HG02571 (cell line): ENCODE measurements around the gene SLX4.

Experiments
- ATAC-seq: cut with Tn5 transposase; IDR thresholded peaks from one replicate; pipeline ENCODE4 v1.9.1; 2021; ENCODE audit warnings: mild to moderate bottlenecking, moderate library complexity; ENCODE audit not compliant: unreplicated experiment

SLX4 gene

DNA sequence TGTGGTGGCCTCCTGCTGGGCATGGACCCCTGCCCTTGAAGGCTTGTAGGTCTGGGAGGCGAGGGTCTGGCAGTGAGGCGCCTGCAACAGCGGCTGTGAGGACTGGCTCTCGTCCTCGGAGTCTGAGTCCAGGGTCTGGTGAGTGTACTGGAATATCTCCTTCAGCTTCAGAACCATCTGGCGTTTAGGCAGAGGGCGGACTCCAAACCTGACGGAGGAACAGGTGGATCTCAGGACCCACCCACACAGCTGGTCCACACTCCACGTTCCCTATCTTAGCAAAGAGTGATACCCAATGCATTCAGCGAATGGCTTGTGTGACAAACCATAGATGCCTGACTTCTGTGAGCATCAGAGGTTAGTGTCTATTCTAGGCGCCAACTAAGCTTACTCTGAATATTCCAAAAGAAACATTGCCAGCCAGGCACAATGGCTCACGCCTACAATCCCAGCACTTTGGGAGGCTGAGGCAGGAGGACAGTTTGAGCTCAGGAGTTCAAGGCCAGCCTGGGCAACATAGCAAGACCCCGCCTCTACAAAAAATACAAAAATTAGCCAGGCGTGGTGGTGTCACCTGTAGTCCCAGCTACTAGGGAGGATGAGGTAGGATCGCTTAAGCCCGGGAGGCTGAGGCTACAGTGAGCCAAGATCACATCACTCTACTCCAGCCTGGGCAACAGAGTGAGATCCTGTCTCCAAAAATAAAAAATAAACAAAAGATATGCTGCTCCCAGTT lies 27.9 kb downstream of the SLX4 start:
- ATAC-seq, result no peak

DNA sequence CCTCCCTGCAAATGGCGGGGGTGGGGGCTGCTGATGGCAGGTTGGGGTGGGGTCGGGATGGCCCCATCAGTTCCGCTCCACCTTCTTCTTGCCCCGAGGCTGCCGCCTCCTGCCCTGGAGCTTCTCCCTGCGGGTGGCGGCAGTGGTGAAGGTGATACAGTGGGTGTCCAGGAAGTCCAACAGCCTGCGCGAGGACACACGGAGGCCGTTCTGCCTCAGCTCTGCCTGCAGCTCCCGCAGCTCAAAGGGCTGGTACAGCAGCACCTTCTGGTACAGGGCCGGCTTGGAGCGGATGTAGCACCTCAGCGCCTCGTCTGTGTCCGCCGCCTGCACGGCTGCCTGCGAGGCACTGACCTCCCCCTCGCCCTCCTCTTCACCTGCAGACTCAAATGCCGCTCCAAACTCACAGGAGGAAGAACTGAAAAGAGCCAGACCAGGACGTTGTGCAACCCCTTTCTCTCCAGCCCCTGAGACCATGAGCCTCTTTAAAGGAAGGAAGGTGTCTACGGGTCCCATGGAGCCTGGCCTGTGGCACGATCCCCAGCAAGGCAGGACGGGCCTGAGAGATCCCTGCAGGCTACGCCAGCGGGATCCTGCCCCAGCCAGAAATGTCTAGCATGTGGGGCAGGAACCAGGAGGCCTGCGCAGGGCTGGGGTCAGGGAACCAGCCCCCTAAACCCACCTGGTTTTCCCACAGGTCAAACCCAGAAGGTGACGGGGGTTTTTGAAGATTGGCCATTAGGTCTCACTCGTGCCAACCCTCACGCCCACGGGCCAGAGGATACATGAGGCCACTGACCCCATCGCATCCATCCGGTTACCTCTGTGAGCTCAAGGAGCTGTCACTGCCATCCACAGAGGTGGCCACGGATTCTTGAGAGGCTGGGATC lies 28.9 kb downstream of the SLX4 start:
- no peak for ATAC-seq

DNA sequence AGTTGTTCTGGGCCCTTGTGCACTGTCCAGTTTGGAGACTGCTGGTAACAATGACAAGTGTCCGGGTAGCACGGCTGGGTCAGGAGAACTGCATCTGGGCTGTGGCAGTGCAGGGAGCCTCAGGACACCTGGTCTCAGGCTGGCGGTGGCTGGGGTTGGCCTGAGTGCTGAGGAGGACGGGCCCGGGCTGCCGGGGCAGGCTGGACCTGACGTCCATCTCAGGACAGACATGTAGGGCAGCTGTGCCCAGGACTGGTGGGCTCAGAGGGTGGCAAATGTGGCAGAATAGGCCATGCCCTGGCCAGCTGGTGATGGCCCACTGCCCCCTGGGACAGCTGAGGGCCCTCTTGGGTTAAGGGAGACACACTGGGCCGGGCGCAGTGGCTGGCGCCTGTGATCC lies 30.0 kb downstream of the SLX4 start:
- no peak for ATAC-seq

DNA sequence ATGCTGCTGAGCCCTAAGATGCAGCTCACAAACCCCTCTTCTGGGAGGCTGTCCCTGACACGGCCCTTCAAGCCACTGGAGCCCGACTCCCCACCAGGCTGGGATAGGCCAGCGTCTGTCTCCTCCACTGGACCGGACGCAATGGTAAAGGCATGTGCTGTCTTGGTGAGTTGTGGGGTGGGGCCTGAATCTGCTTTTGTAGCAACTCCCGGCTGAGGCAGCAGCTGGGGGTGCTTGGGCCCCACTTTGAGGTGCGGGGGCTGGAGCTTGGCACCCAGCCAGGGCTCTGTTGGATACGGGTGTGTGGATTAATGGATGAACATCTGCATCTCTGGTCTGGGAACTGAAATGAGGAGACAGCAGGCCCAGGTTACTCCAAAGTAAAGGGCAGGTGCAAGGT lies 30.7 kb downstream of the SLX4 start:
- no peak for ATAC-seq

DNA sequence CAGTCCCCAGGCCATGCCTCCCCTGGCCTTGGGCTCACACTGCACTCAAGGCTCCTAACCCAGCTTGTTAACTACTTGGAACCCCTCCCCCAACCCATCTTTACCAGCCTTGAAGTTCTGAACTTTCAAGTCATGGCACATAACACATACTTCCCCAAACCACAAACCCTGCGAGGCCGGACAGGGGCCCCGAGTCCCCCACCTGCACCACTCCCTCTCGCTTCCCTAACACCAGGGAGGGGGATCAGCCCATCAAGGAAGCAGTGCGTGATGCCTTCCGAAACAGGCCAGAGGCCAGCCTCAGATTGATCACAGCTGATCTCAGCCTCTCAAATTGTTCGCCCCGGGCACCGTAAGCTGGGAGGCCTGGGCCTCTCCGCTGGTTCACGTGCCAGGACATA lies 31.2 kb downstream of the SLX4 start:
- ATAC-seq, result no peak

DNA sequence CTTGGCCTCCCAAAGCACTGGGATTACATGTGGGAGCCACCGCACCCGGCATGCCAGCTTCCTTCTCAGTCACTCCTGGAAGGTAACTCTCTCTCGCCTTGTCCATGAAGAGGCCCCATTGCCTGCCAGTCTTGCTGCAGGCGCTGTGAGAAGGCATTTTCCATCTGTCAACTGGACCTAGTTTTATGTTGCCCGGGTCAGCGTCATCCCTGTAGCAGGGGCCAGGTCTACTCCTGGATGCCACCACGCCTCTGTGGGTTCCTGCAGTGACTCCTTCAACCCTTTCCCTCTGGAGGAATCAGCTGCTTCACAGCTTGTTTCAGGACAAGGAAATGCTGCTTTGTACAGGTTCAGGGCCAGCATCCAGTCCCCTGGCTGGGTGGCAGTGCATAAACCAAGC lies 31.6 kb downstream of the SLX4 start:
- no peak for ATAC-seq

DNA sequence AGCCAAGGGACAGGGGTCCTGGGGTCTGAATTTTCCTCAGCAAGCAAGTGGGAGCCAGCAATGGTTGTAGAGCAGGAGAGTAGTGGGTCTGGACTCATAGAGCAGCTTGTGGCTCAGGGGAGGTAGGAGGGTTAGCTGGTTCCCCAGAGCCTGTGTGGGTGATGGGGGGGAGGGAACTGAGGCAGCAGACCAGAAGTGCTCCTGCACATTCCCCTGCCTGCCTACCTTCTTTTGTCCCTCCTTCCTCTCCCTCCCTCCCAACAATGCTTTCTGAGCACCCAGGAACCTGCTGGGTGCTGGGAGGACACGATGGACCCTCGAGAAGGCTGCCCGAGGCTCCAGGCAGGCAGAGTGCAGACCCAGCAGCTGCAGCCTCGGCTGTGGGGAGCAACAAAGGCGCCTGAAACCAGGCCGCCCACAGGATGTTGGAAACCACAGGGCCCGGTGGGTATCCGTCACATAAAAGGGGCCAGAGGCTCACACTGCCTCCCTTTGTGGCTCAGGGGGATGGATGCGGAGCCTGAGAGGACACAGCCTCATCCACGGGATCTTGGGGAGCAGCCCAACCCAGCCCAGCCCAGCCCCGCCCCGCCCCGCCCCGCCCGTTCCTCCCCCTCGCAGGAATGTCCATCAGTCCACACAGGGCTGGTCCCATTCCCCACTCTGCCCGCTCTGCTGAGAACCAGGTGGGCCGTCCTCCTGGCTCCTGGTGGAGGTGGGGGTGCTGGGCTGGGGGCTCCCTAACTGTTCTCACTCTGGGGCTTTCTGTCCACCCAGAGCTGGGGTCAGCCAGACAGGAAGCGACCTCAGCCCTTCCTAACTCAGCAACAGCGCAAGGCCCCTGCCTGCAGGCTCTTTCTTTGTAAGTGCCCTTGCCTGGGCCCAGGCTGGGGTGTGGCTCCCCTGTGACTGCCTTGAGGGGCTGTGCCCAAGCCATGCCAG lies 32.5 kb downstream of the SLX4 start:
- peak; percentile 59 for ATAC-seq

DNA sequence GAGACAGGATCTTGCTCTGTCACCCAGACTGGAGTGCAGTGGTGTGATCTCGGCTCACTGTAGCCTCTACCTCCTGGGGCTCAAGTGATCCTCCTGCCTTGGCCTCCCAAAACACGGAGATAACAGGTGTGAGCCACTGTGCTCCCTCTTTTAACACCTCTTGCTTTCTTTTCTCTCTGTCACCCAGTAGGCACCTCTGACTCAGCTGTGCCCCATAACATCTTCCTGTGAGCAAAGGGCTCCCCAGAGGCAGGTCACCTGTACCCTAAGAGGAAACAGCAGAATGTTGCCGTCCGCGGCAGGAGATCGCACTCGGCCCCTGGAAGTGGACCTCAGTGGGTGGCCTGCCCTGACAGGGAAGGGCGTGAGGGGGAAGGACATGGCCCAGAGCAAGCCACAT lies 33.3 kb downstream of the SLX4 start:
- ATAC-seq, result no peak

DNA sequence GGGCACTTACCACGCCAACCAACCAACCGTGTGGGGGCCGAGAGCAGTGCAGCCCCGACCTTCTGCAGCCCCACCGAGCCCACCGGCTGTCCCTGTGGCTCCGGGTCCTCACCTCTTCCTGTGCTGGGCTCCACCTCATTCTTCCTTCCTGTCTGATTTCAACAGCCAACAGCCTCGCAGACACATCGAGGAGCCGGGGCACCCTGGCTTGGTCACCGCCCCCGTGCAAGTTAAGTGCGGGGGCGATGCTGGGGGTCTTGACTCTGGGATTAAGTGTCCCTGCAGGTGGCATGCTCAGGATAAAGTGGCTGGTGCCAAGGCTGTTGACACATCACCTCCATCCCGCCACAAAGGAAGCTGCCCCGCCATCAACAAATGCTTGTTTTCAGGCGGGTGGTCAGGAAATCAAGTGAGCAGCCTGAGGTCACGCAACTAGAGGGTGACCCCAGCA lies 34.1 kb downstream of the SLX4 start, which contains the start of gene NLRC3:
TSS of gene NLRC3 (minus strand) at position 102 of the 451 bp plus-strand sequence. CDS start 12,367 bp downstream, outside the sequence.
- ATAC-seq, result no peak

DNA sequence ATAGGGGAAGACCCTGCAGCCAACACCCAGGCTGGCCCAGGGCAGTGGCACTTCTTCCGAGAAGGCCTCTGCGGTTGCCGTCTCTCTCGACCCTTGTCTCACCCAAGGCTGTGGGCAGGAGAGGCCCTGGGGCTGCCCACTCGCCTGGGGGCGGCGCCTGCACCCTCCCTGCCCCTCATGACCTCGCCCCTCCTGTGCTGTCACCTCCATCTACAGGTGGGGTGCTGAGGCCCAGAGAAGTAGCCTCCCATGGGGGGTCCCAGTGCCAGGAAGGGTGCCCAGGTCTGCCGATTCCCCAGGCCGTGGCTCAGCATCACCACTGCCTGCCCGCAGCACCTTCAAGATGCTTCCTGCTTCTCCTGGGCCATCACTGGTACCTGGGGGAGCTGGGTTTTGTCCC lies 35.2 kb downstream of the SLX4 start:
- no peak for ATAC-seq

DNA sequence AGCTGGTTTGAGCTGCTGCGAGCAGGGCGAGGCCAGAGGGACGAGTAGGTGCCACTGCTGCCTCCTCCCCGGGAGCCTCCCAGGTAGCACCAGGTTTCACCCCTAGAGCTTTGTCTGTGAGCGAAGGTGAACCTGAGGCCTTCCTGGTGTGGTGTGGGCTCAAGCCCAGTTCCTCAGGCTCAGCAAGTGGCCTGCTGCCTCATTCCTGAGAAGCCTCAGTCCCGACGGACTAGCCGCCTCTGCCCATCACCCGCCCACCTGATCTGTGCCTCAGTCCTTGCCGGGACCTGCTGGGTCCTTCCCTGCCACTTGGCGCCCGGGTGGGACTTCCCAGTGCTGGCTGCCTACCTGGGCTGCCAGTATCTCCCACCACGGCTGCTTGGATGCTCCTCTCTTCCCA lies 35.9 kb downstream of the SLX4 start:
- no peak for ATAC-seq

DNA sequence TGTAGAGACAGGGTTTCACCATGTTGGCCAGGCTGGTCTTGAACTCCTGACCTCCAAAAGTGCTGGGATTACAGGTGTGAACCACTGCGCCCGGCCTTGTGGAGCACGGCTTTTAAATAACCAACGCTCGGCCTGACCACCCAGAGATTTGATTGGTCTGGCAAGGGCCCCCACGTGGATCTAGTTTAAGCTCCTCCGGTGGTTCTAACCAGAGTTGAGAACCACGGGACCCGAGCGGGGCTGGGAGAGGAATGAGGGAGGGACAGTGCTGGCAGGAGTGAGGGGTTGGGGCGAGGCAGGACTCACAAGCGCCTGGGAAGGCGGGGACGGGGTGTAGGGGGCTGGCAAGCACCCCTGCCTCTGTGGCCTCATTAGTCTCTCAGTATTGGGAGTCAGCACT lies 37.2 kb downstream of the SLX4 start:
- ATAC-seq, result no peak

DNA sequence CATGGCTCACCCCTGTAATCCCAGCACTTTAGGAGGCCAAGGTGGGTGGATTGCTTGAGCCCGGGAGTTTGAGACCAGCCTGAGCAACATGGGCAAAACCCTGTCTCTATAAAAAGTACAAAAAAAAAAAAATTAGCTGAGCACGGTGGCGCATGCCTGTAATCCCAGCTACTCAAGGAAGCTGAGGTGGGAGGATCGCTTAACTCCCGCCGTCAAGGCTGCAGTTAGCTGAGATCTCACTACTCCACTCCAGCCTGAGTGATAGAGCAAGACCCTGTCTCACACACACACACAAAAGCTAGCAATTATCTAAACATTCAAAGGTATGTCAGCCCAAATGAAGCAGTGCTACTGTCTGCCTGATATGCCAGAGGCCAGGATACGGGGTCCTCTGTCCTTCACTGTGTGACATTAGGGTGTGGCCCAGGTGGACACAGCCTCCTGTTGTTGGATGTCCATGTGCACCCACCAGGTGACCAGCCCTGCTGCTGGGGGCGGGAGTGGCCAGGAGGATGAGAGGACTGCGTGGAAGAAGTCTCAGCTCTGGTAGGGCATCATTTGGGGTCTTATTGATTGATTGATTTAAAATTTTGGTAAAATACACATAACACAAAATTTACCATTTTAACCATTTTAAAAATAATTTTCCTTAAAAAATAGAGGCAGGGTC lies 38.1 kb downstream of the SLX4 start:
- ATAC-seq, result no peak

DNA sequence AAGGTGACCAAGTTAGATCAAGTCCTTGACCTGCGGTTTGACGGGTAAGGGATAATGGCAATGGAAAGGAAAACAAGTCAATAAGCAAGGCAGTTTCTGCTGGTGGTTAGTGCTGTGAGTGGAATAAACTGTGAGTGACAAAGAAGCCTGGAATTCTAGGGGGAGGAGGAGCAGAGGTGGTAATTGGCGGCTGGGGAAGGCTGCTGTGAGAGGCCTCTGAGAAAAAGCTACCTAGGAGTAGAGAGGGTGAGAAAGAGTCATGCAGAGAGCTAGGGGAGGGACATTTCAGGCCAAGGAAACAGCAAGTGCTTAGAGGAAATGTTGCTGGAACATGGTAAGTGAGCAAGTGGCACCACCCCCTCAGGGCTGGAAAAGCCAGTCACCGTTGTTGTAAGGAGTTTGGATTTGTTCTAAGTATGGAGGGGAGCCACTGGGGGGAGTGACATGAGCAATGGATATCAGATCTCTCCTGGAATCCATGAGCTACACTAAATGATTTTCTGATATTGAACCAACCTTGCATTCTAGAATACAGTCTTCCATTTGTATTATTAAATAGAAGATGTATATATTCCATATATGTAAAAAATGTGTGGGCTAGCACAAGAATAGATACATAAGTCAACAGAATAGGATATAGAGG lies 40.9 kb downstream of the SLX4 start:
- no peak for ATAC-seq

DNA sequence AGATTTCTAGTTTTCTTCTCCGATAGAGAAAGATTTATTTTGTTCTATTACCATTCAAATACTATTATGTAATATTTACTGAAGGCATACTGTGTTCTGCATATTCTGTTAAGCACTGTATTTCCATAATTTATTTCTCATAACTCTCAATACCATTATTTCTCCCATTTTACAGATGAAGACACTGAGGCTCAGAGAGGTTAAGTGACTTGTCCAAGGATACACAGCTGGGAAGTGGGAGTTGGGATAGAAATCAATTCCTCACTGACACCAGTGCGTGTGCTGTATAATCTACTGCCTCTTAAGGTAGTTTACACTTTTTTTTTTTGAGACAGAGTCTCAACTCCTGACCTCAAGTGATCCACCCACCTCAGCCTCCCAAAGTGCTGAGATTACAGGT lies 41.6 kb downstream of the SLX4 start:
- no peak for ATAC-seq

DNA sequence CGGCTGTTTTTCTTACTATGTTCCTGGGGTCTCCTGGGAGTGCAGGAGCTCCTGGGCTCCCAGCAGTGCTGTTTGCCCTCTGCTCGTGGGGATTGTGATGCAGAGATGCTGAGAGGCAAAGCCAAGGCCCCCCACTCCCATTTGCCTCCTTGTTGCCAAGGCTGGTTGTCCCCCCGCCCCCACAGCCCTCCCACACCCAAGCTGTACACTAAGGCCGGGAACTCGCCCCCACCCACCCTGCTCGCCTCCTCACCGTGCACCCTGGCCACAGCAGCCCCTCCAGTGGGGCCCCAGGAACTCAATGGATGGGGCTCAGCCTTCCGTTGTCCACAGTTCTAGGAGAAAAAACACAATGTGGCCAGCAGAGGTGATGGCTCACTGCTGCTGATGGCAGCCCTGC lies 44.4 kb downstream of the SLX4 start:
- ATAC-seq, result no peak

DNA sequence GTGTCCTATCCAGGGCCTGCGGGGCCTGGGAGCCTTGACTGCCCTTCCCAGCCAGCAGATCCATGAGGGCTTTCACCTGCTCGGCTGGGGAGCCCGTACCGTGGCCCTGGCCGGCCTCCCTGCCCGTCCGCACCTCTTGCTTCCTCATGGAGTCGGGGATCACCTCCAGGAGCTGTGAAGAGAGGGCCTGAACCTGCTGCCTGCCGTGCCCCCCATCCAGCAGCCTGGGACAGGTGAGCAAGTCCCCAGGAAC lies 46.6 kb downstream of the SLX4 start:
- no peak for ATAC-seq

DNA sequence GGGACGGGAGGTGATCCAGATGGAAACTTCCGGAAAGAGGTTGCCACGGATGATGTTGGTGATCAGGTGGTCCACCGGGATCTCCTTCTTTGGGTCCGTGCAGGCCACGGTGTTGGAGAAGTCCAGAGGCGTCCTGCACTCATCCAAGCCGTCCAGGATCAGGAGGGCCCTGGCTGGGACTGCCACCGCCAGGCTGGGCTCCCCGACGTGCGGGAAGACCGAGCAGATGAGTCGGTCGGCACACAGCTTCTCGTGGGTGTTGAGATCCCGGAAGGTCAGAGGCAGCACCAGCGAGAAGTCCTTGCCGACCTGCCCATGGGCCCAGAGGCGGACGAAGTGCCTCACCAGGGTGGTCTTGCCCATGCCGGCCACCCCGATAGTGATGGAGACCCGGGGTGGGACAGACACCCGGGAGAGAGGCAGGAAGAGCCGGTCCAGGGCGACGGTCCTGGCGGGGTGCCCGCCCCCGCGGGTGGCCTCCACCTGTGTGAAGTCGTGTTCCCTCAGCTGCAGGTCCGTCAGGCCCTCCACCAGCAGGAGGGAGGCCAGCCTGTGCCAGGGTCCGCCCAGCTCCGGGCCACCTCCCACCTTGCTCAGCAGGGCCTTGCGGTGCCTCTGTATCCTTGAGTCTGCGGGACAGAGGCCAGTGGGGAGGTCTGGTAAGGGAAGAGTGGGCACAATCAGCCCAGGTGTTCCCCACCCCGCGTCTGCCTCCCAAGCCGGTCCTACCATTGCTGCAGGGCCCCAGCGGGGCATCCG lies 47.1 kb downstream of the SLX4 start:
- ATAC-seq, result no peak

DNA sequence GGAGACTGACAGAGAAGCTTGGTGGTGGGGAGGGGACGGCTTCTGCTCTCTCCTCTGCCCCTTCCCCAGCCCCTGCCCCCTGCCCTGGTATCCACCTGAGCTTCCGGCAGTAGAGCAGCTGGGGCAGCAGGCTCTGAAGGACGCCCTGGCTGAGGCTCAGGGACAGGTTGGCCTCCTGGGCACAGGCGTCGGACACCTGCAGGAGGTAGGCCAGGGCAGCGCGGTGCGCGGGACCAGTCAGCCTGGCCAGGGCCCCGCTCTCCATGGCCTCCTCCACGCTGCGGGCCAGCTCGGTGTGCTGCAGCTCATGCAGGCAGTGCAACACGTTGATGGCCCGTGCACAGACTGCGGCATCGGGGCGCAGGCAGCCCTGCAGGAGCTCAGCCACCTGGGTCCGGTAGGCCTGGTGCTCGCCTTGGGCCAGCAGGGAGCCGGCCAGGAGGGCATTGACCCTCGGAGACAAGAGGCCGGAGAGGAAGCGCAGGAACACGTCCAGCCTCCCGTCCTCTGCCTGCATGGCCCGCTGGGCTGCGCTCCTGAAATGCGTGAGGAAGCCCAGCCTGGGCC lies 48.4 kb downstream of the SLX4 start:
- ATAC-seq, result no peak
